Measurements from ENCODE around the gene HADHA.

The HADHA gene

GRCh38 chr2:26179446-26179913 is 65.0 kb downstream of the HADHA start:
- peaks cover 7% of the 10 kb centered on the region for H3K27me3 ChIP-seq (ENCODE audit: control insufficient read depth, insufficient read depth, low read length)
- no peaks in the 10 kb centered on the region for H3K9me3 ChIP-seq (replicated peaks; ENCODE audit: low read length)
- no peak overlapping the region for H3K9ac ChIP-seq (ENCODE audit: low read depth, low read length)
- H3K4me1 ChIP-seq (ENCODE audit: control insufficient read depth, insufficient read depth, low read length) = peaks cover 10% of the 10 kb centered on the region
- peak overlapping the region; percentile 71 for H3K4me3 ChIP-seq (ENCODE audit: low read length)
- no peaks in the 10 kb centered on the region for H3K36me3 ChIP-seq (ENCODE audit: insufficient read depth, low read length)
- H3K4me2 ChIP-seq (ENCODE audit: low read length) = peak overlapping the region; percentile 86

GRCh38 chr2:26178746-26179436 is 65.5 kb downstream of the HADHA start:
- Histone ChIP-seq H3K4me3 (ENCODE audit: low read length) (peak overlapping the region; percentile 71), H3K4me2 (ENCODE audit: low read length) (peak overlapping the region; percentile 86), H3K27me3 (ENCODE audit: control insufficient read depth, insufficient read depth, low read length) (peaks cover 13% of the 10 kb centered on the region), H3K4me1 (ENCODE audit: control insufficient read depth, insufficient read depth, low read length) (peaks cover 5% of the 10 kb centered on the region), H3K36me3 (ENCODE audit: insufficient read depth, low read length) (no peaks in the 10 kb centered on the region), H3K9ac (ENCODE audit: low read depth, low read length) (peak overlapping the region; percentile 64), H3K9me3 (replicated peaks; ENCODE audit: low read length) (no peaks in the 10 kb centered on the region)

- Histone ChIP-seq H3K9me3 (replicated peaks; ENCODE audit: low read length) (no peaks in the 10 kb centered on the region), H3K4me1 (ENCODE audit: control insufficient read depth, insufficient read depth, low read length) (peaks cover 5% of the 10 kb centered on the region), H3K4me2 (ENCODE audit: low read length) (no peak overlapping the region), H3K27me3 (ENCODE audit: control insufficient read depth, insufficient read depth, low read length) (peaks cover 16% of the 10 kb centered on the region), H3K4me3 (ENCODE audit: low read length) (no peak overlapping the region), H3K9ac (ENCODE audit: low read depth, low read length) (no peak overlapping the region), H3K36me3 (ENCODE audit: insufficient read depth, low read length) (no peaks in the 10 kb centered on the region)
Measured at GRCh38 chr2:26178246-26178645, 66.2 kb downstream of the HADHA start.

- Histone ChIP-seq H3K4me1 (ENCODE audit: control insufficient read depth, insufficient read depth, low read length) (peaks cover 5% of the 10 kb centered on the region), H3K9ac (ENCODE audit: low read depth, low read length) (no peak overlapping the region), H3K9me3 (replicated peaks; ENCODE audit: low read length) (no peaks in the 10 kb centered on the region), H3K36me3 (ENCODE audit: insufficient read depth, low read length) (no peaks in the 10 kb centered on the region), H3K4me2 (ENCODE audit: low read length) (no peak overlapping the region), H3K4me3 (ENCODE audit: low read length) (no peak overlapping the region), H3K27me3 (ENCODE audit: control insufficient read depth, insufficient read depth, low read length) (peaks cover 22% of the 10 kb centered on the region)
Measured at GRCh38 chr2:26177122-26177521, 67.3 kb downstream of the HADHA start.

- H3K27me3 ChIP-seq (ENCODE audit: control insufficient read depth, insufficient read depth, low read length) = peaks cover 29% of the 10 kb centered on the region
Measured at GRCh38 chr2:26176279-26176615, 68.2 kb downstream of the HADHA start.

GRCh38 chr2:26175466-26176278 is 68.8 kb downstream of the HADHA start:
- no peaks in the 10 kb centered on the region for H3K36me3 ChIP-seq (ENCODE audit: insufficient read depth, low read length)

More at GRCh38 chr2:26176279-26176615, 68.2 kb downstream of the HADHA start:
- Histone ChIP-seq H3K4me3 (ENCODE audit: low read length) (no peak overlapping the region), H3K9me3 (replicated peaks; ENCODE audit: low read length) (no peaks in the 10 kb centered on the region), H3K36me3 (ENCODE audit: insufficient read depth, low read length) (no peaks in the 10 kb centered on the region), H3K9ac (ENCODE audit: low read depth, low read length) (no peak overlapping the region), H3K4me2 (ENCODE audit: low read length) (no peak overlapping the region), H3K4me1 (ENCODE audit: control insufficient read depth, insufficient read depth, low read length) (peaks cover 5% of the 10 kb centered on the region)

GRCh38 chr2:26174691-26175465 is 69.6 kb downstream of the HADHA start:
- Histone ChIP-seq H3K4me3 (ENCODE audit: low read length) (no peak overlapping the region), H3K9me3 (replicated peaks; ENCODE audit: low read length) (no peaks in the 10 kb centered on the region), H3K36me3 (ENCODE audit: insufficient read depth, low read length) (no peaks in the 10 kb centered on the region), H3K4me2 (ENCODE audit: low read length) (no peak overlapping the region), H3K4me1 (ENCODE audit: control insufficient read depth, insufficient read depth, low read length) (peaks cover 5% of the 10 kb centered on the region), H3K9ac (ENCODE audit: low read depth, low read length) (no peak overlapping the region), H3K27me3 (ENCODE audit: control insufficient read depth, insufficient read depth, low read length) (peaks cover 29% of the 10 kb centered on the region)

More at GRCh38 chr2:26175466-26176278, 68.8 kb downstream of the HADHA start:
- Histone ChIP-seq H3K9me3 (replicated peaks; ENCODE audit: low read length) (no peaks in the 10 kb centered on the region), H3K4me2 (ENCODE audit: low read length) (no peak overlapping the region), H3K4me3 (ENCODE audit: low read length) (no peak overlapping the region), H3K9ac (ENCODE audit: low read depth, low read length) (no peak overlapping the region), H3K27me3 (ENCODE audit: control insufficient read depth, insufficient read depth, low read length) (peaks cover 29% of the 10 kb centered on the region), H3K4me1 (ENCODE audit: control insufficient read depth, insufficient read depth, low read length) (peaks cover 5% of the 10 kb centered on the region)

- H3K36me3 ChIP-seq (ENCODE audit: insufficient read depth, low read length) = no peaks in the 10 kb centered on the region
- H3K9ac ChIP-seq (ENCODE audit: low read depth, low read length) = no peak overlapping the region
- no peaks in the 10 kb centered on the region for H3K4me1 ChIP-seq (ENCODE audit: control insufficient read depth, insufficient read depth, low read length)
- no peak overlapping the region for H3K4me3 ChIP-seq (ENCODE audit: low read length)
- H3K9me3 ChIP-seq (replicated peaks; ENCODE audit: low read length) = no peaks in the 10 kb centered on the region
- H3K4me2 ChIP-seq (ENCODE audit: low read length) = no peak overlapping the region
- H3K27me3 ChIP-seq (ENCODE audit: control insufficient read depth, insufficient read depth, low read length) = peaks cover 29% of the 10 kb centered on the region
Measured at GRCh38 chr2:26173776-26174482, 70.5 kb downstream of the HADHA start.

GRCh38 chr2:26172871-26173775 is 71.3 kb downstream of the HADHA start, which contains the start of gene GAREM2:
Gene GAREM2, plus strand, starts transcription at chr2:26173088. Its CDS starts 133 bp downstream, at chr2:26173221.
- Histone ChIP-seq H3K27me3 (ENCODE audit: control insufficient read depth, insufficient read depth, low read length) (peaks cover 29% of the 10 kb centered on the region), H3K4me1 (ENCODE audit: control insufficient read depth, insufficient read depth, low read length) (no peaks in the 10 kb centered on the region), H3K36me3 (ENCODE audit: insufficient read depth, low read length) (no peaks in the 10 kb centered on the region), H3K9ac (ENCODE audit: low read depth, low read length) (no peak within 1 kb of the TSS), H3K9me3 (replicated peaks; ENCODE audit: low read length) (no peaks in the 10 kb centered on the region), H3K4me2 (ENCODE audit: low read length) (peak within 1 kb of the TSS; percentile 73), H3K4me3 (ENCODE audit: low read length) (no peak within 1 kb of the TSS)

GRCh38 chr2:26172189-26172870 is 72.1 kb downstream of the HADHA start:
- no peaks in the 10 kb centered on the region for H3K4me1 ChIP-seq (ENCODE audit: control insufficient read depth, insufficient read depth, low read length)
- H3K4me3 ChIP-seq (ENCODE audit: low read length) = no peak overlapping the region
- no peak overlapping the region for H3K9ac ChIP-seq (ENCODE audit: low read depth, low read length)
- H3K4me2 ChIP-seq (ENCODE audit: low read length) = peak overlapping the region; percentile 28
- H3K36me3 ChIP-seq (ENCODE audit: insufficient read depth, low read length) = no peaks in the 10 kb centered on the region
- H3K27me3 ChIP-seq (ENCODE audit: control insufficient read depth, insufficient read depth, low read length) = peaks cover 29% of the 10 kb centered on the region
- H3K9me3 ChIP-seq (replicated peaks; ENCODE audit: low read length) = no peaks in the 10 kb centered on the region

All from skeletal muscle satellite cell (primary cell).